NCI-H2227 (cell line): ENCODE measurements around the gene TSKU.

Source experiments
- DNase-seq: peaks from one replicate; lab custom pipeline; 2025; ENCODE audit not compliant: unreplicated experiment; lab: John Stamatoyannopoulos, UW

The TSKU gene

DNA sequence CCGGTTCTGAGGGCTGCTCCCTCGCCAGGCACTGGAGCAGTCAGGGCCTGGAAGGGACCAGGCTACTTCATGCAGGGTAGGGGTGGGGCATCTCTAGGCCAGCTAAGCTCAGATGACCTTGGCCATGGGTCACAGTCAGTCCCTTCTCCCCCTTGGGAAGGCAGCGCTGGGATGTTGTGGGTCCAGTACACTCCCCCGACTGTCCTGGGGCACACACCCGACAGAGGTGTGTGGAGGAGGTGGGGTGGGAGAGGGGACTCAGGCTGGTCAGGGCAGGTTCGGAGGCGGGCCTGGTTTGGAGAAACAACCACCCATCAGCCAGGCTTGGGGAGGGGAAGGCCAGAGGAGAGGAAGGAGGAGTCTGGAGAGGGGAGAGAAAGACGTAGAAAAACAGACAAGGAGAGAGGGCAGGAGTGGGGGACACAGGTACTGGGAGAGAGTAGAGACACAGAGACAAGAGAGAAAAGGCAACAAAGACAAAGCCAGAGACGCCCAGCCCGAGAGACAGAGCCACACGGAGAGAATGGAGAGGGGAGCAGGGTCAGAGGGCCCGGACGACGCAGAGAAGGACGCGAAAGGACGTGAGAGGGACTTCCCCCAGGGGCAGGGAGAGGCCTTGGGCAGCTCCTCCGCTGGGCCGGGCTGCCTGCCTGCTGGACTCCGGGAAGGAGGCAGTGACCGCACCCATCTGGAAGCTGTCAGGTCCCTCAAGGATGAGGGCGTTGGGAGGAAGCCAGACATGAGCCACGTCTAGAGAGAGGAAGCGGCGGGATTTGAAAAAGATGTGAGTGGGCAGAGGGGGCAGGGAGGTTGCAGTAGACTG is 30.6 kb upstream of the TSKU start:
- DNase-seq, result no peak

DNA sequence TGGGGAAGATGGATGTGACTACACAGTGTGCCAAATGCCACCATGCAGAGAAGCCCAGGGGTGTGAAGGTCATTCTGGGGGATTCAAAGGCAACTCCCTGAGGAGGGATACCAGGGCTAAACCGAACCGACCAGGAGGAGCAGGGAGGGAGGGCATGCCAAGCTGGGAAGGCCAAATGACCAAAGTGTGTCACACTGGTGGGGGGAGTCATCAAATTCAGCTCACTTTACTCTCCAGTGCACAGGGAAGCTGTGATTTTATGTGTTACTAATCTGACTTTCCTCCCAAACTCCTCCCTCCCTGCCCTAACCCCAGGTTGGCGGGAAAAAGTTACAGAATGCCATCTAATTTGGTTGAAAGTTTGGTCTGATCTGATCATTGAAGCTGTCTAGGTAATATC is 29.7 kb upstream of the TSKU start:
- no peak for DNase-seq

DNA sequence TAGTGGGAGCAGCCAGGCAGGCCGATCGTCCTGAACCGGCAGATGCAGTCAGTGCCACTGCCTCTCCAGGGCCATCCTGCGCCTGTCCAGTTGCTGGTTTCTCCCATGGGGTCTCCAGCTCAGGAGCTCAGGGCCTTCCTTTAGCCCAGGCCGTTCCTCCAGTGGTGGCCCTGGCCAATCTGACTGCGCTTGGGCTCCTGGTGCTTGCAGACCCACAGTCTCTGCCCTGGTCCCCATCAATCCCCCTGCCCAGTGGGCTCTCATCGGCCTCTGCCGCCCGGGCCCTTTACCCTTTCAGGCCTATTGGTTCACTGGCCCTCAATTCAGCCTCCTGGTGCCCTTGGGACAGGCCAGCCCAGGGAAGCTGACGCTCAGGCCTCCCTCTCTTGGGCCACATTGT is 29.2 kb upstream of the TSKU start:
- DNase-seq, result no peak

DNA sequence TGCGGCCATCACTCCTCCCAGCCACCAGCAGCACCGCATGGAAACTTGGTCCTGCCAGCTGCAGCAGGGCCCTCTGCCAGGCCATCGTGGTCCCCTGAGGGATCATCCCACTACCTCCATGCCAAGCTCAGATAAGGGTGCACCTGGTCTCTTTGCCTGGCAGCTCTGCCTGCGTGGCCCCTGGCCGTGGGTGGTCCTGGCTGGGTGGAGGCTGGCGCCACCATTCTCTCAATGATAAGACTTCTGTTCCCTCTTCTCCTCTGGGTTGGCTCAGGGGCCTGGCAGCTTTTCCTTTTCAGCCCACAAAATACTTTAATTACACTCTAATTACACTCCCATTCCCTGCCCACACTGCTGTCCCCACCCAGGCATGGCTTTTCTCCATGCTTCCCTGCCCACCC is 26.8 kb upstream of the TSKU start:
- DNase-seq, result no peak

DNA sequence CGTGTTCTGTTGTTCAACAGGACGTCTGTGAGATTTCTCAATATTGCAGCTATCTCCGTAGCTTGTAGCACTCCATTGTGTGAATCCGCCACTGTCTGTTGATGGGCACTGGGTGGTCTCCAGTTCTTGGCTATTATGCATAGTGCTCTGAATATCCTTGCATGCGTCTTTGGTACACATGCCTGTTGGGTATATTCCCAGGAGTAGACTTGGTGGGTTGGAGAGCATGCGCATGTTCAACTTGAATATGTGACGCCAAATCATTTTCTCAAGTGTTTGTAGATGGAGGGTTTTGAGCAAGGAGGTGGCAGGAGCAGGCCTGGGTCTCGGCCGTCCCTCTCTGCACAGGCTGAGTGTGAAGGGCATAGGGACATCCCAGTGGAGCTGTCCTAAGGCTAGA is 24.8 kb upstream of the TSKU start:
- DNase-seq, result no peak

DNA sequence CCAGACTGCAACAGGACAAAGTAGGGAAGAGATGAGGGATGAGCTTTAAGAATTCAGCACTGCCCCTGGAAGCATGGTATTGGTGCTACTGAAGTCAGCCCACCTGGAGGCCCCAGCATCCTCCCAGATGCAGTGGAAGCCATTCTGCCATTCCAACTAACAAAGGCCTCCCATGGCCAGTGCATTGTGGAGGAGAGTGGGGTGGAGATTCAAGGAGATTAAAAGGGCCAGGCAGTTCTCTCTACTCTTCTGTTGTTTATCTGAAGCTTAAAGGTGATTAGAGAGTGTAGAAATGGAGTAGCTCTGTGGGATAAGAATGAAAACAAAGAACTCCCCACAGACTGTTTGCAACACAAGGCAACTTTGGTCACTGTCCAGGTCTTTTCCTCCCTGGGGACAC is 24.1 kb upstream of the TSKU start:
- no peak for DNase-seq

DNA sequence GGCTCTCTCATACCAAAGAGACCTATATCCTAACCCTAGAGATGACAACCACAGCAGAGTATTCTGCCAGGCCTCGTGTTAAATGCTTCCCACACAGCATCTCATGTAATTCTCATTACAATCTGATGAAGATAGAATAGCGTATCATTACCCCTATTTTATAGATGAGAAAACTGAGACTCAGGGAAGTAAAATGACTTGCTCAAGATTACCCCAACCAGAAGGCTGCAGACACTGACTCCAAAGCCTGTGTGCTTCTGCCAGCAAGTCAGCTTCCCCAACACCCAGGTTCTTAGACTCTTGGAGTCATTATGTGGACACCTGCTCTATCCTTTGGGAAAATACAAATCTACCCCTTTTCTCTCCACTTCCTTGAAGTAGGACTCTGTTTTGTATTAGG is 23.6 kb upstream of the TSKU start:
- DNase-seq, result no peak

DNA sequence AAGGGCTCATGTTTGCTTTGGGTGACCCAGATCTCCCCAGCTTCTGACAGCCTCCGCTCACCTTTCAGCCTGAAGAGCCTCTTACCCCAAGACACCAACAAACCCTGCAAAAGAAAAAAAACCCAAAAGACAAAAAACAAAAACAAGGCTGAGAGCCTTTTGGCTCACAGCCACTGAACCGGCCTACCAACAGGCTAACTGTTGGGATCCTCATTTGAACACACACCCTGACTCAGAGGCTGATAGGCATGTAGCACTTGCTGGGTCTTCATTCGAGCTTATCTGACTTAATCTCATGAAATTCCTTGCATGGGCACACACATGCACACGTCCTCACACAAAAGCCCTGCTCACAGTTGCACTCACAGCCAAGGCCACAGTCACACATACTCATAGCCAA is 22.9 kb upstream of the TSKU start:
- DNase-seq, result no peak

DNA sequence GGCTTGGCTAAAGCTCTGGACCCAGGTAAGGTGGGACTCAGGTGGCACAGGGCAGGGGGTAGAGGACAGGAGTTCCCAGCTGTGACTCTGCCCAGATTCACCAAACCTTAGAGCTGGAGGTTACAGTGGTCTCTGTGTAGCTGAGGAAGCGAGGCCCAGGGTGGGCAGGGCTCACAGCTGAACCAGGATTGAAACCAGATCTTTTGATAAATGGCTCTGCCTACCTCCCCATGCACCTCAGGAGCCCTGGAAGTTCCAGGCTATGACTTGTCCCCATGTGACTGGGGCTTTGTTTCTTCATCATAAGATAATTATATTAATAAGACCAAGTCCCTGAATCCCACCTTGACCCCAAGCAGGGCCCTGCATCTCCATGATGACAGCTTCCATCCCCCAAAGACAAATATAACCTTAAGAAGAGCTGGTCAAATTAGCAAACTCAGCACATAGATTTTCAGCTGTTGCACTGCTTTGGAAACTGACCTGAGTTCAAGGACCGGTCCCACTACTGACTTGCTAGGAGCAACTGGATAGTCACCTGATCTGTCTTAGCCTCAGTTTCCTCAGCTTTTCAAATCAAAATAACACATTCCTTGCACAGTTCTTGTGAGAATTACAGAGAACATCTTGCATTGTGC is 21.3 kb upstream of the TSKU start:
- no peak for DNase-seq

DNA sequence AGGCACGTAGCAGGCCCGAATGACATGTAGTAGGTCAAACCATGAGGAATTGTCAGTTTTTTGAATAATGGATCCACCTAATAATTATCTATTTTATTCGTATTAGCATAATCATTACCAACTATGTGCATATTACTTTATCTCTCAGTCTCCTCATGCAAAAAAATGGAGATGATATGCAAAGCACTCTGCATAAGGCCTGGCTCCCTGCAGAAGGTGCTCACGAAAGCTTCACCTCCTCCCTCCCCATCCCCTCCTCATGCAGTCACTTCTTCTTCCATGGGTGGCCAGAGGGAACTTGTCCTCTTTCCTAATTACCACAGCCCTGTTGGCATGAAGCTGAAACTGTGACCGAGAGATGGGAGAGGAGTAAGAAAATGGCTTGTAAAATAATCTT is 20.8 kb upstream of the TSKU start:
- DNase-seq, result no peak

DNA sequence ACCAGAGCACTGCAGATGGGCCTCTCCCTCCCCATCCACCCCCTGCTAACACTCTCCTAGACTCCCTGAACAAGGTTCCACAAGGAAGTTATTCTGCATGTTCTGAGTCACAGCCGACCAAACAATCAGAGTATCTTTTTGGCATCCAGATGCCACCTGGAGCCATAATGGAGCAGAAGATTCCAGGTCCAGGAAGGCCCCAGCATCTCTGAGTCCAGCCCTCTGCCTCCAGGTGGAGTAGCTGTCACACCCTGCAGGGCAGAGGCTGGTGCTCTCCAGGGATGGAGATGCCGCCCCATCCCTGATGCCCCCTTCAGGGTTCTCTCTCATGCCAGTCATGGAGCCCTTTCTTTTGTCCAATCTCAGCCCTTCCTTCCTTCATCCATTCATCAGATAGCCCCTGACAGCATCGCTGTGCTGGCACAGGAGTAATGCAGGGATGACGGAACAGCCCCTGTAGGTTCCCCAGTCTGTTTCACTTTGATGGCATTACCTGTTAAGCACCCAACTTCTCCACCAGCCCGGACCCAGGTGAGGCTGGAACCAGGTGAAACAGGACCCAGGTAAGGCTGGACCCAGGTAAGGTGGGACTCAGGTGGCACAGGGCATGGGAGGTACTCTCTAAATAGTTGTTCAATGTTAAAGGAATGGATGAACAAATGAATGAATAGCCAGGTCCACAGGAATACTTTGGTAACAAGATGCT is 20.1 kb upstream of the TSKU start:
- no peak for DNase-seq

DNA sequence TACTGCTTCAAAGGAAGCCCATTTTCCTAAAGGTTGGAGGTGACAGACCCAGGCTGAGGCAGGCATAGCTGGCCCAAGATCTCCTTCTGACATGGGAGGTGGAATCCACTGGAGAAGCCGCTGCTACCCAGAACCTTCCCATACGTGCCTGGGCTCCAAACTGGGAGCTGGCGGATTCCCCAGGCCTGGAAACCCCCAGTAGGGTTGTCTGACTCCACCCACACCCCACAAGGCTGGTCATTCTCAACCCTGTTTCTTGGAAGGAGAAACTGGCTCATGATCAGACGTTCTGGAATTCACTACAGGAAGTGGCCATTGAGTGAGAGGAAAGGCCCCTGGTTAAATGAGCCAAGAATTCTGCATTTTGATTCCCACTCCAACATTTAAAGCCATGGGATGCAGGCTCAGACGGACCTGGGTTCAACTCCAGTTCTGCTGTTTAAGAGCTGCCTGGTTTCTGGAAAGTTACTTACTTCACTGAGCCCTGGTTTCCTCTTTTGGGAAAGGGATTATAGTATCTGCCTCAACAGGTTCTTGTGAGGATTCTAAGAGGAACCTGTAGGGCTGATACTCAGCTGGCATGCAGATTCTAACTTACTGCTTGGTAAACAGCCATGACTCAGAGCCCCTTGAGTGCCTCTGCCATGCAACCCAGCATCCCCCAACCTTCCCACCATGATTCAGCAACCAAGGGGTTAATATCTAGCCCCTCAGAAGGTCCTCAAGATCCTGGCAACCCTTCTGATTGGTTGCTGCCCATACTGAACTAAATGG is 19.4 kb upstream of the TSKU start:
- no peak for DNase-seq

DNA sequence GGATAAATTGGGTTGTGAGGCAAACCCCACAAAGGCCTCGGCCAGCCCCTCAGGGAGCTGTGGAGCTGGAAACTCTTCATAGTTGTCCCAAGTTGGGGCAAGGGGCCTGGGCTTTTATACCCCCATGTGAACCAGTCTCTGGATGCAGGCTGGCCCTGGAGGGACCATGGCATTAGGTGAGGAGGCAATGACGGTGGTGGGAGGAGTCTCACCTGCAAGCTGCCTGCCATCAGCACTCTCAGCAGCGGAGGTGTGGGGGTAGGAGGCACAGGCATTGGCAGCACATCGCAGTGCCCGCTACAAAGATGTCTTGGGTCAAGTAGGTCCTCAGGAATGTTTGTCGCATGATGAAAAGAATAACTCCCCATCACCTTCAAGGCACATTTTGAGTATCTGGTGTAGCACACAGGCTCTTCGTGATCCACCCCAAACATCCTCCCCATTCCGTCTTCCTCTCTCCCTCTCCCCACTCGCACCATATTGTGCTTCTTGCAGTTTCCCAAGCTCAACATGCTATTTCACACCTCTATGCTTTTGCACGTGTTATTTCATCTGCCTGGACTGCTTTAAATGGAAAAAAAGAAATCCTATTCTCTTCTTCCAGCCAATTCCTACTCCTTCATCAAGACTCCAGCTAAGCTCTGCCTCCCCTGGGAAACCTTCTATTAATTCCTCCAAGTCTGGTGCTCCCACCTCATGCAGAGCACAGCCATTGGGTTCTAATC is 18.1 kb upstream of the TSKU start:
- DNase-seq, result no peak

DNA sequence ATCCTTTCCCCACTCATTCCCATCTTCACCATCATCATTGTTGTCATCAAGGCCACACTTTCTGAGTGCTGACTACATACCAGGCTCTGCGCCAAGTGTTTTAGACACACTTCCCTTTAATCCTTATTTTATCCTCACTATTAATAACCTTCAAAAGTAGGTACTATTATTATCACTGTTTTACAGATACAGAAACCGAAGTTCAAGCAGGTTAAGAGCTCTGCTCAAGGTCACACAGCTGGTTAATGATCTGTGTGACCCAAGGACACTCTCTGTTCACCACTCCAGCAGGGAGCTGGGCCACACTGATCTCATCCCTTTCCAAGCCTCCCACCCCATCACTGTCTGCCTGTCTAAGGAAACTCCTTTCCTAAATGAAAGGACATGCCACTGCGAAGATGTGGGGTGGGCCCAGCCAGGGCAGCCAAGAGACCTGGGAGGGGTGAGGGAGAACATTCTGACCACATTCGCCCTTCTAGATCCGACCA is 17.2 kb upstream of the TSKU start:
- DNase-seq, result no peak

DNA sequence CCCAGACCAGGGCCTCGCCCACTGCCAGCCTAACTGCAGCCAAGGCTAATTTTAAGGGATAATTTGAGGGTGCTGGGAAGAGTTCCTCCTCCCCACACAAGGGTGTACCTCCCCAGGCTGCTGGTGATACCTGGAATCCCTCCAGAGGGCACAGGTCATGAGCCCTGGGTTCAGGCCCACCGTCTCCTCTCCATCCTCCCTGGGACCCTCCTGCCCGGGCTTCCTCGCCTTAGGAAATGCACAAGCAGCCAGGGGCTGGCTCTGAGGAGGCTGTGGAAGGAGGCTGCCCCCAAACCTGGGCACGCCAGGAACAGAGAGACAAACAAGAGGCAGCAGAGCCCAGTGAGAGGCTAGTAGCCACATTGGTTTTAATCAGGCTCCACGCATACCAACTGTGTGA is 16.6 kb upstream of the TSKU start:
- no peak for DNase-seq

DNA sequence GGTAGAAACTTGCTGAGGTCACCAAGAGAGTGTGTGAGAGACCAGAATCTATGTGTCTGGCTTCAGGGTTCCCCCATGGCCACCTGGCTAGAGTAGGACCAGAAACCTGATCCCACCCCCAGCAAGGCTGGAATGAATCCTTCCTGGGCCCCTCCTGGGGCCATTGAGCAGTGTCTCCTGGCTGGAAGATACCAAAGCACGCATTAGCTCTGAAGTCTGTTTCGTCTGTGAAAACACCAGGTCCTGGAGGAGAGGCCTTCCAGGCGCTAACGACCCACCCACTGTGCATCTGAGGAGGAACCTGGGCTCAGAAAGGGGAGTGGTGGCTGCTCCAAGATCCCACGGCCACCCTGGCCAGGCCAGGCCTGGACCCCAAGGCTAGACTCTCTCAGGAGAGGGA is 15.5 kb upstream of the TSKU start:
- DNase-seq, result no peak

DNA sequence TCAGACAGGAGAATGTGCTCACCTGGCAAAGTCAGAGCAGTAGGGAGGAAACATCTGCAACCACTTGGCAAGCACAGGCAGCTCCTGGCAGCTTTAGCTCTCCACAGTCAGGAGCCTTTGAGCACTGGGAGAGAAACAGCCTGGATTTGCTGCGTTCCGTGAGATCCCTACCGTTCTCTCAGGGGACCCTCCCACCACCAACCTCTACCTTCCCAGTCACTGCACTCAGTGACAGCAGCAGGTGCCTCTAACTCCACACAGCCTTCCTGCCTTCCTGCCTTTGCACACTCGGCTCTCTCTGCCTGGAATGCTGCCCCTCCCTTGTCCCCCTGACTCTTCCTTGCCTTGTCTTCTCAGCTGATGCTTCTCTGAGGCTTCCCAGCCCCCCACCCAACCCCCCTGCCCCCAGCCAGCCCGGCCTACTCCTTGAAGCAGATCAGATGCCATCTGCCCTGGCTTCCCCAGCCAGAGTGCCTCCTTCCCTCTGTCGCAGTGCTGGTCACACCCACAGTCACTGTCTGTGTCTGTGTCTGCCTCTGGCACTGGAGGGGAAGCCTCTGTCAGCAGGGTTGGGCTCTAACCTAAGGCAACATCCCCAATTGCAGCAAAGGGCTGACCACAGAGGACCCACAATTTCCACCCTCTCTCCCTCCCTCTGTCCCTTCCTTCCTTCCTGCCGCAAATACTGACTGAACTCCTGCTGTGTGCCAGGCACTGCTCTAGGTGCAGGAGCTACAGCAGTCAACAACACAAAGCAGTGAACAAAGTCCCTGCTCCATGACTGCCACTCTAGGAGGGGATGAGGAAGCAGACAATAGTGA is 14.9 kb upstream of the TSKU start:
- DNase-seq, result no peak

DNA sequence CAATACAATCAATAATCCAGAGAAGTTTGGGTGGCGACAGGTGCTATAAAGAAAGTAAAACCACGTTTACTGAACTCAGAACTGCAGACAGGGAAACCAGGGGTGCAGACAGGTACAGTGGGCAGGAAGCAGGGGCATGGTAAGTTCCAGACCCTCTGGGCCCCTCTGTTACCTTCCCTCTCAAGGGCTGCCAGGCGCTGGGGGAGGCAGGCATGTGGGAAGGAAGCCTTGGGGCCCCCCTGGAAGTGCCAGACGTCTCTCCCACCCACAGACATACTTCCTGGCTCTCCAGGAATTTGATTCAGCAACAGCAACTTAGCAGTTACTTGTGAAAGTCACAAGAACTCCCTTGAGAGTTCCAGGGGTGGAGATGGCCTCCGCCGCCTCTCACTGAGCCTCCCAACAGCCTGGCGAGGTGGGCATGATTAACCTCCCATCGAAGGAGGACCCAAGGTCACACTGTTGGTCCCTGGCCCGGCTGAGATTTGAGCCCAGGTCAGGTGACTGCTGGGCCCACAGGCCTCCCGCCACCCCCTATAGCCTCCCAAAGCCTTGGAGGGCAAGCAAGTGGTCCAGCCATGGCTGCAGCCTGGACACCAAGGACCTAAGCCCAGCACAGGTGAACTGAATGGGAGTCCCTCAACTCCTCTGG is 14.1 kb upstream of the TSKU start:
- DNase-seq, result no peak
